HL-60 (cell line): Measurements from ENCODE around the gene SMARCC2.

Experiments
- POLR2AphosphoS5 ChIP-seq: IDR thresholded peaks from 2 replicates; pipeline ENCODE4 v1.6.1; 2012; ENCODE audit warnings: low read depth
- REST ChIP-seq: IDR thresholded peaks from 2 replicates; pipeline ENCODE4 v1.6.1; 2012; ENCODE audit warnings: low read depth; ENCODE audit not compliant: insufficient replicate concordance
- SPI1 ChIP-seq: IDR thresholded peaks from 2 replicates; pipeline ENCODE4 v1.6.1; 2012; ENCODE audit warnings: low read depth, mild to moderate bottlenecking, borderline replicate concordance
- TF ChIP-seq, protein P1 (sequence below): IDR thresholded peaks from one replicate; pipeline ENCODE4 v1.5.1; 2011; ENCODE audit warnings: low read length, control low read depth, inconsistent platforms; ENCODE audit not compliant: insufficient read depth

DNA sequence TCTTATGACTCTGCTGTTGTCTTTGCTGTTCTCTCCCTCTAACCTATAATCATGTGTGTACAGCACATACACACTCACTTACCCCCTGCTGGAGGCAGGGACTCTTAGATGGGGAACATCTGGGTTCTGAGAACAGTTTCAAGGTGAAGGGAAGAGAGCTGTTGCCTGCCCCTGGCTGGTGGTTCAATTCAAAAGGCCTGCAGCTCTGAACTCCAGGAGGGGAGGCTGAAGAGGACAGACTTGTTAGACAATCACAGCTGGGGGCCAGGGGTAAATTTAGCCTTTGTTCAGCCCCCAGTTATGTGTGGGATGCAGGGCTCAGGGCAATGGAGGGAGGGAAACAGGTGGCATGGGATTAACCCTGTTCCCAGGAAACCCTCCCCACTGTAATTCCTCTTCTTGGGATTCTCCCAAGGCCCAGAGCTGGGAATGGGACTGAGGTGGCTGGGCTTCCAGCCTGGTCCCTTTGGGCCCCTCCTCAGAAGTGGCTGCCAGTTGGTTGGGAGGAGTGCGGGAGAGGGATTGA lies 35.0 kb downstream of the SMARCC2 start:
- TF ChIP-seq, protein P1, sequence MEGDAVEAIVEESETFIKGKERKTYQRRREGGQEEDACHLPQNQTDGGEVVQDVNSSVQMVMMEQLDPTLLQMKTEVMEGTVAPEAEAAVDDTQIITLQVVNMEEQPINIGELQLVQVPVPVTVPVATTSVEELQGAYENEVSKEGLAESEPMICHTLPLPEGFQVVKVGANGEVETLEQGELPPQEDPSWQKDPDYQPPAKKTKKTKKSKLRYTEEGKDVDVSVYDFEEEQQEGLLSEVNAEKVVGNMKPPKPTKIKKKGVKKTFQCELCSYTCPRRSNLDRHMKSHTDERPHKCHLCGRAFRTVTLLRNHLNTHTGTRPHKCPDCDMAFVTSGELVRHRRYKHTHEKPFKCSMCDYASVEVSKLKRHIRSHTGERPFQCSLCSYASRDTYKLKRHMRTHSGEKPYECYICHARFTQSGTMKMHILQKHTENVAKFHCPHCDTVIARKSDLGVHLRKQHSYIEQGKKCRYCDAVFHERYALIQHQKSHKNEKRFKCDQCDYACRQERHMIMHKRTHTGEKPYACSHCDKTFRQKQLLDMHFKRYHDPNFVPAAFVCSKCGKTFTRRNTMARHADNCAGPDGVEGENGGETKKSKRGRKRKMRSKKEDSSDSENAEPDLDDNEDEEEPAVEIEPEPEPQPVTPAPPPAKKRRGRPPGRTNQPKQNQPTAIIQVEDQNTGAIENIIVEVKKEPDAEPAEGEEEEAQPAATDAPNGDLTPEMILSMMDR, result no peak
- no peak for TF ChIP-seq POLR2AphosphoS5
- TF ChIP-seq SPI1, result no peak
- TF ChIP-seq REST, result no peak
